Calu3 (cell line): ENCODE measurements around the gene TSGA10IP. TPM values are rescaled to one million over a fixed set of nuclear protein-coding genes. Genes with fewer than 3 reads are reported as not detected.

Experiments
- BruUV-seq: library from RNA; stranded (reverse); fragments of 400-500 nt; replicated peaks from 2 replicates; lab custom pipeline; 2021; lab: Mats Ljungman, UMichigan
- CTCF ChIA-PET: fragments of 300-600 bp; sonication (Branson Sonifier 250); formaldehyde crosslinking; loops from one replicate; lab custom pipeline; 2022; ENCODE audit warnings: antibody characterized with exemption; lab: Charles Lee
- DNase-seq: peaks from one replicate; pipeline ENCODE4 v3.0.0; 2022
- H3K27ac Mint-ChIP-seq: one replicate; pipeline ENCODE4 v1.8.0; 2022; ENCODE audit warnings: mixed read lengths; ENCODE audit not compliant: unreplicated experiment
- H3K27me3 Mint-ChIP-seq: one replicate; pipeline ENCODE4 v1.8.0; 2022; ENCODE audit warnings: mixed read lengths; ENCODE audit not compliant: unreplicated experiment
- H3K36me3 Mint-ChIP-seq: one replicate; pipeline ENCODE4 v1.8.0; 2022; ENCODE audit warnings: mild to moderate bottlenecking, moderate library complexity, mixed read lengths; ENCODE audit not compliant: insufficient read depth, unreplicated experiment
- H3K4me1 Mint-ChIP-seq: one replicate; pipeline ENCODE4 v1.8.0; 2022; ENCODE audit warnings: mild to moderate bottlenecking, low read depth, mixed read lengths; ENCODE audit not compliant: unreplicated experiment
- H3K4me3 Mint-ChIP-seq: one replicate; pipeline ENCODE4 v1.8.0; 2022; ENCODE audit warnings: mild to moderate bottlenecking, low read depth, moderate library complexity, mixed read lengths; ENCODE audit not compliant: unreplicated experiment
- H3K9me3 Mint-ChIP-seq: one replicate; pipeline ENCODE4 v1.8.0; 2022; ENCODE audit warnings: low read depth, mixed read lengths; ENCODE audit not compliant: unreplicated experiment
- intact Hi-C: fragments of 100-400 bp; cut with micrococcal nuclease; formaldehyde crosslinking; loops from one replicate; pipeline ENCODE4 v1.10.0; 2022; ENCODE audit not compliant: unreplicated experiment
- total RNA-seq: library from RNA; stranded (reverse); gene quantifications from 2 replicates; pipeline ENCODE4 v1.2.3, GENCODE V29; 2022
- TF ChIP-seq, protein P1 (sequence below): fragments of 200-600 bp; IDR thresholded peaks from one replicate; pipeline ENCODE4 v1.8.0; 2022; ENCODE audit warnings: antibody characterized with exemption; ENCODE audit not compliant: unreplicated experiment

The TSGA10IP gene
- total RNA-seq, 1 experiment from 2014 or later, result not detected

DNA sequence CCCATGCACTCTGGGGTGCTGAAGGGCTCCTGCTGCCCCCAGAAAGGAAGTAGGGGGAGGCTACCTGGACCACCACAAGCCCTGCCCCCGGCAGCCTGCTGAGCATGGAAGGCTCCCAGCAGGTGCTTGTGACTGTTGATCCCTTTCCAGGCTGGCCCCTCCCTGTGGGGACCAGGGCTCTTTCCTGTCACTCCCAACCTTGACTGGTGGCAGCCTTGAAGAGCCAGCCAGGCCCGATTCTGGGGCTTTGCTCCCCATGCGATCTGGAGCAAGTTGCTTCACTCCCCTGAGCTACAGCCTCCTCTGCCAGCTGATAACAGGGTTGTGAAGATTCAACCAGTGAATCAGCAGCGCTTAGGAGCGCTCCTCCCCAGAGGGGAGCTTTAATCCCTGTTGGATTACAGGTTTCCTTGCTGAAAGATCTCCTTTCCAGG is 61.9 kb downstream of the TSGA10IP start:
- no peaks in the 10 kb centered on the region for H3K9me3 Mint-ChIP-seq
- intact Hi-C loops, result no loop called here
- H3K27me3 Mint-ChIP-seq, result no peaks in the 10 kb centered on the region
- H3K27ac Mint-ChIP-seq, result no peak overlapping the region
- TF ChIP-seq, protein P1, sequence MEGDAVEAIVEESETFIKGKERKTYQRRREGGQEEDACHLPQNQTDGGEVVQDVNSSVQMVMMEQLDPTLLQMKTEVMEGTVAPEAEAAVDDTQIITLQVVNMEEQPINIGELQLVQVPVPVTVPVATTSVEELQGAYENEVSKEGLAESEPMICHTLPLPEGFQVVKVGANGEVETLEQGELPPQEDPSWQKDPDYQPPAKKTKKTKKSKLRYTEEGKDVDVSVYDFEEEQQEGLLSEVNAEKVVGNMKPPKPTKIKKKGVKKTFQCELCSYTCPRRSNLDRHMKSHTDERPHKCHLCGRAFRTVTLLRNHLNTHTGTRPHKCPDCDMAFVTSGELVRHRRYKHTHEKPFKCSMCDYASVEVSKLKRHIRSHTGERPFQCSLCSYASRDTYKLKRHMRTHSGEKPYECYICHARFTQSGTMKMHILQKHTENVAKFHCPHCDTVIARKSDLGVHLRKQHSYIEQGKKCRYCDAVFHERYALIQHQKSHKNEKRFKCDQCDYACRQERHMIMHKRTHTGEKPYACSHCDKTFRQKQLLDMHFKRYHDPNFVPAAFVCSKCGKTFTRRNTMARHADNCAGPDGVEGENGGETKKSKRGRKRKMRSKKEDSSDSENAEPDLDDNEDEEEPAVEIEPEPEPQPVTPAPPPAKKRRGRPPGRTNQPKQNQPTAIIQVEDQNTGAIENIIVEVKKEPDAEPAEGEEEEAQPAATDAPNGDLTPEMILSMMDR, result no peak
- peaks cover 46% of the 10 kb centered on the region for H3K36me3 Mint-ChIP-seq
- no TSS peak for BruUV-seq
- CTCF ChIA-PET, result no interaction called here
- no peak overlapping the region for H3K4me3 Mint-ChIP-seq
- peaks cover 7% of the 10 kb centered on the region for H3K4me1 Mint-ChIP-seq
- DNase-seq, result no peak

DNA sequence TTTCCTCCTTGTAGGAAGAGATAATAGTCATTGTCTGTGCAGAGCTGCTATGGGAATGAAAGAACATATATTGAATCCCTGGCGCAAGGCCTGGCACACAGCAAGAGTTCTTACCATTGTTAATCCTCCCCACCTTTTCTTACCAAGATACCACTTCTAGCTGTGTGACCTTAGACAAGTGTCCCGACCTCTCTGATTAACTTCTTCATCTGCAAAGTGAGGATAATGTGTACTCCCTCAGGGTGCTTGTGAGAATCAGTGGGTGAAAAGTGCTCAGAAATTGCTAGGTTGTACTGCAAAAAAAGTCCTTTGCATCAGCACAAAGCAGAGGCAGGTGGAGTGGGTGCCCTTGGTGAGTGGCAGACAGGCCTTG is 62.8 kb downstream of the TSGA10IP start:
- TF ChIP-seq, protein P1, result no peak
- CTCF ChIA-PET, result no interaction called here
- DNase-seq, result no peak
- H3K27me3 Mint-ChIP-seq, result no peaks in the 10 kb centered on the region
- peaks cover 5% of the 10 kb centered on the region for H3K4me1 Mint-ChIP-seq
- no peak overlapping the region for H3K27ac Mint-ChIP-seq
- BruUV-seq, result no TSS peak
- intact Hi-C loops, result no loop called here
- peaks cover 46% of the 10 kb centered on the region for H3K36me3 Mint-ChIP-seq
- no peaks in the 10 kb centered on the region for H3K9me3 Mint-ChIP-seq
- no peak overlapping the region for H3K4me3 Mint-ChIP-seq

- Mint-ChIP-seq H3K4me3 (no peak overlapping the region), H3K27me3 (no peaks in the 10 kb centered on the region), H3K27ac (no peak overlapping the region), H3K4me1 (peaks cover 6% of the 10 kb centered on the region), H3K36me3 (peaks cover 41% of the 10 kb centered on the region), H3K9me3 (no peaks in the 10 kb centered on the region)
- no peak for DNase-seq
- CTCF ChIA-PET, result interaction anchor here (0.6 kb wide), 1 partner anchor 462 kb away, joined by 6 read pairs; no protein-coding TSS in a partner anchor
- intact Hi-C loops, result no loop called here
- TF ChIP-seq, protein P1, result no peak
- no TSS peak for BruUV-seq
Observed at GRCh38 chr11:66008468-66009101, 63.3 kb downstream of the TSGA10IP start.

Other genes with a start within 250 kb of the TSGA10IP start
- 50.9 and 51.0 TPM in 2 replicates for gene KAT5, start 233.2 kb upstream of the TSGA10IP start, total RNA-seq
- gene RNASEH2C, start 224.7 kb upstream of the TSGA10IP start, total RNA-seq, result 26.2 and 28.2 TPM in 2 replicates
- gene AP5B1, start 164.5 kb upstream of the TSGA10IP start, total RNA-seq, result 18.5 and 21.9 TPM in 2 replicates
- gene OVOL1, start 158.4 kb upstream of the TSGA10IP start, total RNA-seq, result 12.7 and 15.2 TPM in 2 replicates
- gene SNX32, start 111.5 kb upstream of the TSGA10IP start, total RNA-seq, result not detected in 2 replicates
- gene CFL1, start 87.3 kb upstream of the TSGA10IP start, total RNA-seq, result 955 and 963 TPM in 2 replicates
- gene MUS81, start 85.0 kb upstream of the TSGA10IP start, total RNA-seq, result 50.8 and 67.6 TPM in 2 replicates
- gene EFEMP2, start 72.7 kb upstream of the TSGA10IP start, total RNA-seq, result 3.4 and 3.8 TPM in 2 replicates
- not detected in 2 replicates for gene CTSW, start 65.6 kb upstream of the TSGA10IP start, total RNA-seq
- gene FIBP, start 57.0 kb upstream of the TSGA10IP start, total RNA-seq, result 75.8 and 79.2 TPM in 2 replicates
- gene CCDC85B, start 54.8 kb upstream of the TSGA10IP start, total RNA-seq, result 26.6 and 30.2 TPM in 2 replicates
- gene FOSL1, start 45.1 kb upstream of the TSGA10IP start, total RNA-seq, result 69.8 and 76.1 TPM in 2 replicates
- gene C11orf68, start 26.4 kb upstream of the TSGA10IP start, total RNA-seq, result 25.9 and 27.4 TPM in 2 replicates
- gene DRAP1, start 26.1 kb upstream of the TSGA10IP start, total RNA-seq, result 106 and 114 TPM in 2 replicates
- 47.2 and 48.3 TPM in 2 replicates for gene SART1, start 16.3 kb downstream of the TSGA10IP start, total RNA-seq
- 55.1 and 61.1 TPM in 2 replicates for gene EIF1AD, start 56.7 kb downstream of the TSGA10IP start, total RNA-seq
- 248 and 266 TPM in 2 replicates for gene BANF1, start 57.0 kb downstream of the TSGA10IP start, total RNA-seq
- 21.5 and 27.2 TPM in 2 replicates for gene CST6, start 66.5 kb downstream of the TSGA10IP start, total RNA-seq
- gene CATSPER1, start 81.0 kb downstream of the TSGA10IP start, total RNA-seq, result 1.0 and 2.6 TPM in 2 replicates
- gene GAL3ST3, start 103.7 kb downstream of the TSGA10IP start, total RNA-seq, result not detected in 2 replicates
- gene SF3B2, start 106.9 kb downstream of the TSGA10IP start, total RNA-seq, result 167 and 173 TPM in 2 replicates
- gene PACS1, start 124.8 kb downstream of the TSGA10IP start, total RNA-seq, result 44.7 and 47.9 TPM in 2 replicates